GM18520 (cell line): ENCODE data around the gene UNC5B.

Experiments used
- ATAC-seq: cut with Tn5 transposase; IDR thresholded peaks from one replicate; pipeline ENCODE4 v1.9.1; 2021; ENCODE audit not compliant: unreplicated experiment

UNC5B gene

GRCh38 chr10:71336632-71337031, 124.3 kb downstream of the UNC5B start:
- no peak for ATAC-seq

GRCh38 chr10:71337219-71337701, 124.9 kb downstream of the UNC5B start:
- ATAC-seq: no peak

GRCh38 chr10:71338728-71339495, 126.5 kb downstream of the UNC5B start:
- no peak for ATAC-seq

GRCh38 chr10:71339796-71340589, 127.6 kb downstream of the UNC5B start:
- ATAC-seq: no peak

- no peak for ATAC-seq
Observed at GRCh38 chr10:71342573-71343391, 130.4 kb downstream of the UNC5B start.

GRCh38 chr10:71343392-71343773, 131.0 kb downstream of the UNC5B start:
- no peak for ATAC-seq

- ATAC-seq: no peak
Observed at GRCh38 chr10:71344154-71344925, 132.0 kb downstream of the UNC5B start.

GRCh38 chr10:71344993-71345480, 132.7 kb downstream of the UNC5B start:
- ATAC-seq: no peak

GRCh38 chr10:71345694-71346093, 133.3 kb downstream of the UNC5B start:
- no peak for ATAC-seq

GRCh38 chr10:71346731-71347130, 134.4 kb downstream of the UNC5B start:
- no peak for ATAC-seq

GRCh38 chr10:71347587-71348395, 135.4 kb downstream of the UNC5B start:
- ATAC-seq: no peak

GRCh38 chr10:71348850-71349249, 136.5 kb downstream of the UNC5B start:
- ATAC-seq: no peak

- ATAC-seq: no peak
Observed at GRCh38 chr10:71349406-71349805, 137.0 kb downstream of the UNC5B start.

GRCh38 chr10:71351087-71351486, 138.7 kb downstream of the UNC5B start:
- ATAC-seq: no peak

- ATAC-seq: no peak
Observed at GRCh38 chr10:71351628-71352319, 139.4 kb downstream of the UNC5B start.
